A549 (cell line): ENCODE results near the gene AKAP6.

ENCODE experiments used
- CTCF ChIP-seq: fragments of >200 bp; sonication (Bioruptor Twin); formaldehyde crosslinking; IDR thresholded peaks from 3 replicates; pipeline ENCODE4 v1.5.1; 2016
- JUN ChIP-seq, 2 experiments: fragments of >200 bp; sonication (Bioruptor Twin); formaldehyde crosslinking; IDR thresholded peaks; 2 replicates in 1 of 2; 3 replicates in 1 of 2; pipeline ENCODE4 v1.6.1; 2016 to 2017
- MYC ChIP-seq: IDR thresholded peaks from 2 replicates; pipeline ENCODE4 v1.6.1; 2012; ENCODE audit warnings: mild to moderate bottlenecking, inconsistent platforms, low read length, improper control_type of control experiment, borderline replicate concordance
- PBX3 ChIP-seq: IDR thresholded peaks from 2 replicates; pipeline ENCODE4 v1.6.1; 2012
- POLR2A ChIP-seq: IDR thresholded peaks from 2 replicates; pipeline ENCODE4 v1.6.1; 2012; ENCODE audit warnings: mild to moderate bottlenecking, low read length
- RFX5 ChIP-seq: fragments of 450-650 bp; IDR thresholded peaks from 2 replicates; pipeline ENCODE4 v1.7.1; 2014; ENCODE audit warnings: antibody characterized with exemption, mild to moderate bottlenecking, moderate library complexity
- SREBF2 ChIP-seq: fragments of 450-650 bp; IDR thresholded peaks from 2 replicates; pipeline ENCODE4 v1.6.1; 2014; ENCODE audit warnings: mild to moderate bottlenecking, moderate library complexity

- TF ChIP-seq CTCF, result no peak
- no peak for TF ChIP-seq JUN (IDR thresholded peaks at IDR 0.05)
- no peak for TF ChIP-seq SREBF2
- TF ChIP-seq RFX5, result no peak
- no peak for TF ChIP-seq MYC
- no peak for TF ChIP-seq POLR2A
- TF ChIP-seq PBX3, result no peak
These were observed 282.7 kb downstream of the AKAP6 start for GRCh38 chr14:32611752-32612151.
